Uterus (tissue), 4 donors: ENCODE results near the gene KCNMA1. TPM values are rescaled to one million over a fixed set of nuclear protein-coding genes. Genes with fewer than 3 reads are reported as not detected.

Source experiments
- DNase-seq, 2 donors: peaks; one replicate each; pipeline ENCODE4 v3.0.0-alpha.2; 2019 to 2020
- H3K27ac ChIP-seq, 2 donors: fragments of 200-600 bp; sonication (generic); 1 replicate in 1 of 2; 2 replicates in 1 of 2; pipeline ENCODE4 v1.5.1; 2016 to 2018
- H3K27me3 ChIP-seq, 2 donors: fragments of 200-600 bp; sonication (generic); one replicate each; pipeline ENCODE4 v1.5.1; 2018 to 2019; ENCODE audit warnings: control low read depth in 1 of 2
- H3K36me3 ChIP-seq, 2 donors: fragments of 200-600 bp; sonication (generic); one replicate each; pipeline ENCODE4 v1.5.1; 2019; ENCODE audit warnings: control low read depth in 1 of 2
- H3K4me1 ChIP-seq, 2 donors: fragments of 200-600 bp; sonication (generic); one replicate each; pipeline ENCODE4 v1.5.1; 2018 to 2019; ENCODE audit warnings: control low read depth in 1 of 2
- H3K4me3 ChIP-seq, 2 donors: fragments of 200-600 bp; sonication (generic); 1 replicate in 1 of 2; 2 replicates in 1 of 2; pipeline ENCODE4 v1.5.1; 2018 to 2019; ENCODE audit warnings: mild to moderate bottlenecking in 1 of 2
- H3K9me3 ChIP-seq, 2 donors: fragments of 200-600 bp; sonication (generic); one replicate each; pipeline ENCODE4 v1.5.1; 2019; ENCODE audit warnings: control low read depth in 1 of 2
- CTCF ChIP-seq, 4 experiments: fragments of 200-600 bp in 2 of 4; fragments of 450-650 bp in 2 of 4; sonication (generic) in 2 of 4; IDR thresholded peaks; one replicate each; pipeline ENCODE4 v1.5.1; 2016 to 2019; ENCODE audit warnings: antibody characterized with exemption in 4 of 4, mild to moderate bottlenecking in 2 of 4, moderate library complexity in 1 of 4
- POLR2A ChIP-seq, 2 donors: fragments of 450-650 bp; IDR thresholded peaks; one replicate each; pipeline ENCODE4 v1.6.1; 2016; ENCODE audit warnings: antibody characterized with exemption in 2 of 2, mild to moderate bottlenecking in 1 of 2, moderate library complexity in 1 of 2
- intact Hi-C: fragments of 100-400 bp; cut with DNase I; formaldehyde crosslinking; loops from one replicate; pipeline ENCODE4 v1.15.1; 2023; ENCODE audit warnings: low total_unique reads
- total RNA-seq, 4 donors: library from RNA; depleted of rRNA in 3 of 4; stranded (reverse); fragments of >200 nt in 3 of 4; gene quantifications; one replicate each; pipeline versions ENCODE4 v1.1.0 to v1.2.4, GENCODE V29; 2014 to 2023
- donor health status: DM: yes; HTN: yes; CAD: no.

The KCNMA1 gene
- total RNA-seq, 4 donors from 2014 or later = 86.2 to 236 (median 164) TPM

- TF ChIP-seq POLR2A (IDR thresholded peaks at IDR 0.05) (no peak), CTCF (IDR thresholded peaks at IDR 0.05) (no peak)
- Histone ChIP-seq H3K9me3 (no peaks in the 10 kb centered on the region), H3K27me3 (no peaks in the 10 kb centered on the region), H3K27ac (peak overlapping the region; percentile 21 to 62), H3K4me1 (no peaks in the 10 kb centered on the region), H3K36me3 (no peaks in the 10 kb centered on the region), H3K4me3 (no peak overlapping the region)
- no peak for DNase-seq
- intact Hi-C loops = no loop called here
Measured at GRCh38 chr10:77436257-77436975, 201.2 kb downstream of the KCNMA1 start.

GRCh38 chr10:77433546-77433945 is 204.1 kb downstream of the KCNMA1 start:
- no peak for TF ChIP-seq POLR2A (IDR thresholded peaks at IDR 0.05)
- TF ChIP-seq CTCF (IDR thresholded peaks at IDR 0.05) = no peak
- Histone ChIP-seq H3K4me1 (no peaks in the 10 kb centered on the region), H3K36me3 (no peaks in the 10 kb centered on the region), H3K27me3 (no peaks in the 10 kb centered on the region), H3K4me3 (no peak overlapping the region), H3K9me3 (no peaks in the 10 kb centered on the region), H3K27ac (no peak overlapping the region)
- no peak for DNase-seq
- intact Hi-C loops = no loop called here

- intact Hi-C loops = no loop called here
- peak overlapping the region in 1 of 2 donors; percentile 24 for H3K27ac ChIP-seq
- no peaks in the 10 kb centered on the region for H3K4me1 ChIP-seq
Measured at GRCh38 chr10:77431980-77432797, 205.4 kb downstream of the KCNMA1 start.

GRCh38 chr10:77431209-77431611 is 206.4 kb downstream of the KCNMA1 start:
- H3K36me3 ChIP-seq = no peaks in the 10 kb centered on the region
- no peaks in the 10 kb centered on the region for H3K4me1 ChIP-seq
- H3K27ac ChIP-seq = peak overlapping the region in 1 of 2 donors; percentile 40
- no peak for DNase-seq
- TF ChIP-seq CTCF (IDR thresholded peaks at IDR 0.05) = no peak
- no peak for TF ChIP-seq POLR2A (IDR thresholded peaks at IDR 0.05)
- H3K9me3 ChIP-seq = no peaks in the 10 kb centered on the region
- no peaks in the 10 kb centered on the region for H3K27me3 ChIP-seq
- intact Hi-C loops = no loop called here
- H3K4me3 ChIP-seq = no peak overlapping the region

More at GRCh38 chr10:77431980-77432797, 205.4 kb downstream of the KCNMA1 start:
- no peak for DNase-seq
- H3K9me3 ChIP-seq = no peaks in the 10 kb centered on the region
- TF ChIP-seq POLR2A (IDR thresholded peaks at IDR 0.05) (no peak), CTCF (IDR thresholded peaks at IDR 0.05) (no peak)
- no peak overlapping the region for H3K4me3 ChIP-seq
- H3K27me3 ChIP-seq = no peaks in the 10 kb centered on the region
- no peaks in the 10 kb centered on the region for H3K36me3 ChIP-seq

- Histone ChIP-seq H3K27ac (peak overlapping the region in 1 of 2 donors; percentile 65), H3K27me3 (no peaks in the 10 kb centered on the region), H3K4me1 (no peaks in the 10 kb centered on the region), H3K36me3 (no peaks in the 10 kb centered on the region), H3K9me3 (no peaks in the 10 kb centered on the region), H3K4me3 (no peak overlapping the region)
- TF ChIP-seq POLR2A (IDR thresholded peaks at IDR 0.05) (no peak), CTCF (IDR thresholded peaks at IDR 0.05) (no peak)
- DNase-seq = no peak
- intact Hi-C loops = no loop called here
Measured at GRCh38 chr10:77430530-77430929, 207.1 kb downstream of the KCNMA1 start.
